GM19238 (cell line): Measurements from ENCODE around the gene KIF20A.
A peak's percentile ranks its signal among the peaks of the same experiment; 100 is the strongest.
"Not testable (repeated sequence)": the region's sequence is repeated elsewhere in the genome, so short reads cannot be mapped to it uniquely, and the experiment has no call there.

Source experiments
- DNase-seq: peaks from one replicate; pipeline ENCODE4 v3.0.0; 2011; ENCODE audit warnings: low spot score; ENCODE audit not compliant: insufficient read length

KIF20A gene

DNA sequence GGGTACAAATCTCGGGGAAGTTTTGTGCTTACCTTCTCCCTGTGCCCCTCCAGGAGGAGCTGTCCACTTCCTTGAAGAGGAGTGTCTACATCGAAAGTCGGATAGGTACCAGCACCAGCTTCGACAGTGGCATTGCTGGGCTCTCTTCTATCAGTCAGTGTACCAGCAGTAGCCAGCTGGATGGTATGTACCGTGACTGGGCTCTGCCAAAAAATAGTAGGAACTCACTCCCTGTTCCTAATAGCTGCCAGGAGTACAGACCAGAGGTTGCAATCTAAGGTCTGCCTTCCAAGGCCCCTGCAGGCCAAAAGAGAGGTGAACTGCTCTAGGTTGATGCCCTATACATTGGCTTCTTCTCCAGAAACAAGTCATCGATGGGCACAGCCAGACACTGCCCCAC is 3.9 kb downstream of the KIF20A start:
- no peak for DNase-seq

DNA sequence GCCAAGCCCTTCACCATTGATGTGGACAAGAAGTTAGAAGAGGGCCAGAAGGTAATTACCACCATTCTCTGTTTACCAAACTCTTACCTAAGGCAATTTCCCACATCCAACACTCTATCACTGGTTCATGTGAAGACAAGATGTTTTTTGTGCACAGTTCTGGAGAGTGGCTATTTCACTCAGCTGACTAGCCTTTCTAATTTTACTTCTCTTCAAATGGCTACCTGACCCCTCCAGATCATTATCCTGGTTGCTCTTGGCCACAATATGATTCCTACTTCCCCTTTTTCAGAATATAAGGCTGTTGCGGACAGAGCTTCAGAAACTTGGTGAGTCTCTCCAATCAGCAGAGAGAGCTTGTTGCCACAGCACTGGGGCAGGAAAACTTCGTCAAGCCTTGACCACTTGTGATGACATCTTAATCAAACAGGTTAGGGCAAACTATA is 7.1 kb downstream of the KIF20A start:
- no peak for DNase-seq

DNA sequence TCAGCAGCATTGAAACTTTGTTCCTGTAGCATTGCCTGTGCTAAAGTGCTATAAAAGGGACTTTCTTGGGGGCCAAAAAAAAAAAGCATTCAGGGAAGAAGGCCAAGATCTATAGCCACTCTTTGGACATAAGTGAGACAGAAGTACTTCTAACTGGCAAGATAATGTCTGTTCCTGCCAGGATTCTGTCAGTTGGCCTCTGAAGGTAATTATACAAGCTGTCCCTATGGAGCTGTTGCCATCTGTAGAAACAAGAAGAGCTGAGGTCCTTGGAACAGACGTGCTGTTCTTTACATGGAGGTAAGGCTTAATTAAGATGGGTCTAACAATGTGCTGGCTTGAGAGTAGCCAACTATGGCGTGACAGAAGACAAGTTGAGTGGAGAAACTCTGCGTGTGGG is 9.7 kb downstream of the KIF20A start:
- no peak for DNase-seq

DNA sequence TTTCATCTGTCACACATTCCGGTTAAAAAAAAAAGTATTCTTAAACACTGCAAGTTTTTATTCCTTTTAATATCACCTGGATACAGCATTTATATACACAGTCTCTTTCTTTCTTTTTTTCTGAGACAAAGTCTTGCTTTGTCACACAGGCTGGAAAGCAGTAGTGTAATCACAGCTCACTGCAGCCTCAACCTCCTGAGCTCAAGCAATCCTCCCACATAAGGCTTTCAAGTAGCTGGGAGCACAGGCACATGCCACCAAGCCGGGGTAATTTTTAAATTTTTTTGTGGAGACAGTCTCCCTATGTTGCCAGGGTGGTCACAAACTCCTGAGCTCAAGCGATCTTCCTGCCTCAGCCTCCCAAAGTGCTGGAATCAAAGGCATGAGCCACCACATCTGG is 13.9 kb downstream of the KIF20A start:
- no peak for DNase-seq

DNA sequence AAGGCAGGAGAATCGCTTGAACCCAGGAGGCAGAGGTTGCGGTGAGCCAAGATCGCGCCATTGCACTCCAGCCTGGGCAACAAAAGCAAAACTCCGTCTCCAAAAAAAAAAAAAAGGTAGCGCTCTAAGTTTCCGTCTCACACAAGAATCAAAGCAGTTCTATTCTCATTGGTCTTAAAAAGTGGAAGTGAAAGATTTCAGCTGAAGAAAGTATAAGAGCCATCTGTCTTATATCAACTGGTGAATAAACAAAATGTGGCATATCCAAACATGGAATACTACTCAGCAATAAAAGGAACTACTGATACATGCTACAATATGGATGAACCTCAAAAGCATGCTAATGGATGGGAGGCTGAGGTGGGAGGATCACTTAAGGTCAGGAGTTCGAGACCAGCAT is 14.9 kb downstream of the KIF20A start:
- DNase-seq: not testable (repeated sequence)

DNA sequence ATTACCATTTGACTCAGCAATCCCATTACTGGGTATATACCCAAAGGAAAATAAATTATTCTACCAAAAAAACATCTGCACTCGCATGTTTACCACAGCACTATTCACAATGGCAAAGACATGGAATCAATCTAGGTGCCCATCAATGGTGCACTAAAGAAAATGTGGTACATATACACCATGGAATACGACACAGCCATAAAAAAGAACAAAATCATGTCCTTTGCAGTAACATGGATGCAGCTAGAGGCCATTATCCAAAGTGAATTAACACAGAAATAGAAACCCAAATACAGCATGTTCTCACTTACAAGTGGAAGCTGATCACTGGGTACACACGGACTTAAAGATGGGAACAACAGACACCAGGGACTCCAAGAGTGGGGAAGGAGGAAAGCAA is 32.1 kb downstream of the KIF20A start:
- no peak for DNase-seq

DNA sequence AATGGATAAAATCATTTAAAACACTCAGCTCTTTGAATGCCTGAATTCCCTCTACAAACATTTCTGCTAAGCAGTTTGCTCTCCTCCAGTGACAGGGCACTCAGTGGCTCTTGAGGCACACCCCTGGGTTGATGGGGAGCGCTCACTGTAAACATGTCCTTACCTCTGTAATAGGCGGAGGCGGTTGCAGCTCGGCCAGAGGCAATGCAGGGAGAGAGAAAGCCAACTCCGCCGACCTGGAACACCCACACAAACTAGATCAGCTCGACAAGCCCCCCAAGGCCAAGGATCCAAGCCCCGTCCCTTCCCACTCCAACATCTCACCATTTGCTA is 33.9 kb downstream of the KIF20A start:
- peak; percentile 1 for DNase-seq

DNA sequence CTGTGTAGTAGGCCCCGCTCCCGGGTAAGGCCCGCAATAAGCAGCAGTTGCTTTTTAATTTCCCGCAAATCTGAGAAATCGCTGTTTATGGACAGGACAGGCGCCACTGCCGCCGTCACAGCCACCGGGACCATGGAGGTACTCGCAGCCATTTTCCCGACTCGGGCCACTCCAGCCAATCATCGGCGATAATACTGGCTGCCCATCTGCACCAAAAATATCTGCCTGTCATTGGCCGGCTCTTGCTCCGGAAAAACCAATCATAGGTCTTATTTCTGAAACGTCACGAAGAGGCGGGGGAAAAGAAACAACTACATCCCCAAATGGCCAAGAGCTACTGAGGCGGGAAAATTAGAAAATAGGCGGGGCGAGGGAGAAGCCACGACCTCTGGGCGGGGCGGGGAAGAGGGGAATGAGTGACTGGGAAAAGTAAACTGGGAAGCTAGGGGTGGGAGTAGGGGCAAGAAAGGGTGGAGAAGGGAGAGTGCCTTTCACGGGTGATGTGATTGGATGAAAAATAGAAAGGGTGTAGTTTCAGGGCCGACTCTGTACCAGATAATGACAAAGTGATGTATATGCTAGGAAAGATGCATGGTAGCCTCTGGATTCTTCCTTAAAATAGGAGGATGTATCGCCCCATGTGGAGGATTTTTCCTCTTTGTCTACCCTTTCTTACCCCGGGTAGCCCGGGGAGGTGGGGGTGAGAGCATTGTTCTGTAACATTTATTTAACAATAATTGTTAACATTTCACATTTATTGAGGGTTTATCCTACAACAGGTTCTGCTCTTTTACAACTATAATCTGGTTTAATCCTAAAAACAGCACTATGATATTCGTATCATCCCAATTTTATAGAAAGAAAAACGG is 34.5 kb downstream of the KIF20A start, which contains the start of gene CDC23:
TSS of gene CDC23 (minus strand) at position 163 of the 869 bp plus-strand sequence. CDS start at position 152, 11 bp downstream.
- DNase-seq: peak; percentile 92

DNA sequence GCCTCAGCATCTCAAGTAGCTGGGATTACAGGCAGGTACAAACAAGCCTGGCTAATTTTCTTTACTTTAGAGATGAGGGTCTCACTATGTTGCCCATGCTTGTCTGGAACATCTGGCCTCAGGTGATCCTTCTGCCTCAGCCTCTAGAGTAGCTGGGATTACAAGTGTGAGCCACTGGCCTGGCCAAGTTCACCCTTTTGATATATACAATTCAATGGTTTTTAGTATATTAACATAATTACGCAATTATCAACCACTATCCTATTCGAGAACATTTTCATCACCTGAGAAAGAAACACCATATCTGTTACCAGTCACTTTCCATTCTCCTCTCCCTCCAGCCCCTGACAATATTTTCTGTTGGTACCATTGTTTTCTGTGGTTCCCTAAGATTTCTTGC is 37.9 kb downstream of the KIF20A start:
- no peak for DNase-seq

DNA sequence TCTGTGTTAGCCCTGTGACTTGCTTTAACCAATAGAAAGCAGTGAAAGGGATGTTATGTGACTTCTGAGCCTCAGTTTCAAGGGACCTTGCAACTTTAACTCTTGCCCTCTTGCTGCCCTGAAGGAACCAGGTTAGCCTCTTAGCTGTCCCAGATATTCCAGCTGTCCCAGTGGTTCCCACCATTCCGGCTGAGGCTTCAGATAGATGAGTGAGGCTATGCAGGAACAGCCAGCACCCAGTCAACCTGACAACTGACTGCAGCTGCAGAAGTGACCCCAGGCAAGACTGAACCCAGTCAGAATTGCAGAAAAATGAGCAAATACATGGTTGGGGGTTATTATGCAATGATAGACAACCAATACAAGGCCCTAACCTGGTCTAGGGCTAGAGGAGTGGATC is 44.6 kb downstream of the KIF20A start:
- no peak for DNase-seq

DNA sequence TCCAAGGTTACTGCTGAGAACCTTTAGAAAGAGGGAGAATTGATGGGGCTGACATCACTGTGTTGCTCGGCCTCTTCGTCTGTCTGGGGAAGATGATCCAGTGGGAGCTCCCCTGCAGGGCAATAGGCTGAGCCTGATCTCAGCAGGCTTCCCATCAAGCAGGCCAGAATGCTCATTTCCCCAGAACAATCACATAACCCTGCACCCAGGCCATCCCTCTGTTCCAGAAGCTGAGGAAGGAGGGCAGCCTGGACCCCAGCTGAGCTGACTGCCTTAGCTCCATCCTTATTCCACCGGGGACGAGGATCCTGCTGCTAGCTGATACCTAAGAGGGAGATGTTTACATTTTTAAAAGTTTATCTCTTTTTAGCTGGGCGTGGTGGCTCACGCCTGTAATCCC is 45.8 kb downstream of the KIF20A start:
- DNase-seq: no peak

DNA sequence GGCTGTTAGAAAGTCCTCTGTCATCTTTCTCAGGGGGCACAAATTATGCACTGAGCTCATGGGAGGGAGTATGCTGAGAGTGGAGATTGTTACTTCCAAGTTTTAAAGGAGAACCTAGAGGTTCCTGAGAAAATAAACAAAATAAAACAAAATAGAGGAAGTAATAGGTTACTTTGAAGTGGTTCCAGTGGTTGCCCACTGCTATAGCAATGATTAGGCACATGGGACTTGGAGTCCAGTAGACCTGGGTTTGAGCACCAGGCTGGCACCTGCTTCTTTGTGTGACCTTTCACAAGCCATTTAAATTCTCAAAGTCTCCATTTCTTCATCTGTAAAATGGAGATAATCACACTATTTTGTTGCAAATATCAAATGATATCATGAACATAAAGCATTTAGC is 48.0 kb downstream of the KIF20A start:
- no peak for DNase-seq

DNA sequence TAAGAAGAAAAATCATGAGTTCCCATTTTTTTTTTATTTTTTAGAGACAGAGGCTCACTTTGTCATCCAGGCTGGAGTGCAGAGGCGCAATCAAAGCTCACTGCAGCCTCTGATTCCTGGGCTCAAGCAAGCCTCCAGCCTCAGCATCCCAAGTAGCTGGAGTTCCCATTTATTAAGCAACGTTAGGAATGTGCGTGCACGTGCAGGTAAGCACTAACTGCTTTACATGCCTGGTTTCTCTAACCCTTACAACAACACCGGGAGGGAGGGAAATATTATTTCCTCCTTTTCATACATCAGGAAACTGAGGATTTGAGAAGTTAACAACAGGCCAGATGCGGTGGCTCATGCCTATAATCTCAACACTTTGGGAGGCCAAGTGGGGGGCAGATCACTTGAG is 50.5 kb downstream of the KIF20A start:
- DNase-seq: no peak

DNA sequence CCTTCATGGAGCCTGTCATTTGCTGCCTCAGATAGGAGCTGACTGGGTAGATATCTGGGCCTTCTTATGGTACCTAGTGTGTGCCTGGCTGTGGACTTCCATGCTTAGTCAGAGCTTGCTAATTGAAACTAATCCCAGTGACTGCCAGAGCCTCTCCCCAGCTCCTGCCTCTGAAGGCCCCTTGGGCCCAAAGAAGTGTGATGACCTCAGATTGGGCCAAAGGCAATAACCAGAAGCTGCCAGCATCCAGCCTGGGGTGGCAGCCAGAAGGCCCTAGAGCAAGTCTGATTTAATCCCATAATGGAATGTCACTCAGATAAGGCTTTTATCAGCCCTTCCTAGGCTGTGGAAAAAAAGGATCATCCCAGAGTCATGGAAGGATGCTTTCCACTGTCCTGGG is 51.3 kb downstream of the KIF20A start:
- no peak for DNase-seq

DNA sequence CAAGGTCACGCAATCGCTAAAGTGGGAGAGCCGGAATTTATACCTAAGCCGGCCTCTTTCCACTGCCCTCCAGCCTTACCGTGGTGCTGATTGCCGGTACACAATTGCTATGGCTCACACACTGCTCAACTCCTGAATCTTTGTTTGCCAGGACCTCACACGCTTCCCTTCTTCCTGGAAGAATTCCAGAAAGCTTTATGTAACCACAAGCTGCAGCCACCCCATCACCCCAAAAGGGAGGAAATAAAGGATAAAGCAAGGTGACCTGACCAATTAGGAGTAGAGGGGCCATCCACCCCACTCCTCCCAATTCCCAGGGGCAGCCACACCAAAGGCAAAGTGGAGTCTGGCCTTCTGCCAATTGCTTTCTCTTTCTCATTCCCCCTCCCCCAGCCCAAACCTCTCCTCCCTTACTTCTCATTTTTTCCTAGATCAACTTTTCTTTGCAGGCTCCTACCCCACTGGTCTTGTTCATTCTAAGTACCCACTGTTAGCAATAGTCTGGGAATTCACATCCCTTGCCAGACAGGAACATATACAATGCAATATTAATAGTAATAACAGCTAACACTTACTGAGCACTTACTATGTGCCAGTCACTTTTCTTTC is 52.2 kb downstream of the KIF20A start:
- no peak for DNase-seq

DNA sequence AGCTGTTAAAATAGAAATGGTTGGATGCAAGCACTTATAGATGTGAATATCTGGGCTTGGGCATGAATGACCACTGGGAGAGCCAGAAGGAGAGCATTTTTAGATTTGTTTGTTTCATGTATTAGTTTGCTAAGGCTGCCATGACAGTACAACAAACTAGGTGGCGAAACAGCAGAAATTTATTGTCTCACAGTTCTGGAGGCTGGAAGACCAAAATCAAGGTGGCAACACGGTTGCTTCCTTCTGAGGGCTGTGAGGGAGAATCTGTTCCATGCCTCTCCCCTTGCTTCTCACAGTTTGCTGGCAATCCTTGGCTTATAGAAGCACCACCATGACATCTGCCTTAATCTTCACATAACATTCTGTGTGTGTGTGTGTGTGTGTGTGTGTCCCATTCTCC is 54.4 kb downstream of the KIF20A start:
- DNase-seq: no peak

DNA sequence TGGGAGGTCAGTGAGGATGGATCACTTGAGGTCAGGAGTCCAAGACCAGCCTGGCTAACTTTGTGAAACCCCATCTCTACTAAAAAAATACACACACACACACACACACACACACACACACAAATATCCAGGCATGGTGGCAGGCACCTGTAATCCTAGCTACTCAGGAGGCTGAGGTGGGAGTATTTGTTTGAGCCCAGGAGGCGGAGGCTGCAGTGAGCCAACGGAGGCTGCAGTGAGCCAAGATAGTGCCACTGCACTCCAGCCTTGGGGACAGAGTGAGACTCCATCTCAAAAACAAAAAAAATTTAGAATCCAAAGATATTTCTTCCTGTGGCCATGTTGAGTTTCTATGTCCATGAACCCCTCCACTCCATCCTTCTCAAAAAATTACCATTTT is 55.7 kb downstream of the KIF20A start:
- DNase-seq: no peak
